ENCODE measurements around the gene PPM1E.

PPM1E gene

DNA sequence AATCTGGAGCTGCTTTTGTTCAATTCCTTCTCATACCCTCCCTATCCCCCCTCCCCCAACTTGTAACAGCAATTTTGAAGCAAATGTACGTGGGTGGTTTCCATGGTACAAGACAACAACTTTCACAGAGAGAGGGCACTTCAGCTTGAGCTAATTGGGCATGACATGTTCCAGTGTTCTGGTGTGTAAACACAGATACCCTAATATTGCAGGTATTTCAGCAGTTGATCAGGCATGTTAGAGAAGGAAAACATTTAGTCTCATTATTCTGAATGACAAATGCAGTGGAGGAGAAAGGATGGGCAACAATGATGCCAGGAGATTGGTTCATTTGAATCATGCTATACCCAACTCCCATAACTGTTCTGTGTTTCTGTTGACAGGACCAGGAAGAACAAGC is 213.5 kb downstream of the PPM1E start:
- Histone ChIP-seq H3K4me1 (peaks cover 9% of the 10 kb centered on the region), H3K4me3 (ENCODE audit: low read depth, low read length) (no peak overlapping the region), H3K36me3 (no peaks in the 10 kb centered on the region; the same call in none of the 2 replicates), H3K9me3 (no peaks in the 10 kb centered on the region), H3K27me3 (no peaks in the 10 kb centered on the region)
- TF ChIP-seq, protein P1, sequence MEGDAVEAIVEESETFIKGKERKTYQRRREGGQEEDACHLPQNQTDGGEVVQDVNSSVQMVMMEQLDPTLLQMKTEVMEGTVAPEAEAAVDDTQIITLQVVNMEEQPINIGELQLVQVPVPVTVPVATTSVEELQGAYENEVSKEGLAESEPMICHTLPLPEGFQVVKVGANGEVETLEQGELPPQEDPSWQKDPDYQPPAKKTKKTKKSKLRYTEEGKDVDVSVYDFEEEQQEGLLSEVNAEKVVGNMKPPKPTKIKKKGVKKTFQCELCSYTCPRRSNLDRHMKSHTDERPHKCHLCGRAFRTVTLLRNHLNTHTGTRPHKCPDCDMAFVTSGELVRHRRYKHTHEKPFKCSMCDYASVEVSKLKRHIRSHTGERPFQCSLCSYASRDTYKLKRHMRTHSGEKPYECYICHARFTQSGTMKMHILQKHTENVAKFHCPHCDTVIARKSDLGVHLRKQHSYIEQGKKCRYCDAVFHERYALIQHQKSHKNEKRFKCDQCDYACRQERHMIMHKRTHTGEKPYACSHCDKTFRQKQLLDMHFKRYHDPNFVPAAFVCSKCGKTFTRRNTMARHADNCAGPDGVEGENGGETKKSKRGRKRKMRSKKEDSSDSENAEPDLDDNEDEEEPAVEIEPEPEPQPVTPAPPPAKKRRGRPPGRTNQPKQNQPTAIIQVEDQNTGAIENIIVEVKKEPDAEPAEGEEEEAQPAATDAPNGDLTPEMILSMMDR (IDR thresholded peaks at IDR 0.05; ENCODE audit: low read depth, low read length), result no peak
- DNase-seq, result peak; percentile 37

DNA sequence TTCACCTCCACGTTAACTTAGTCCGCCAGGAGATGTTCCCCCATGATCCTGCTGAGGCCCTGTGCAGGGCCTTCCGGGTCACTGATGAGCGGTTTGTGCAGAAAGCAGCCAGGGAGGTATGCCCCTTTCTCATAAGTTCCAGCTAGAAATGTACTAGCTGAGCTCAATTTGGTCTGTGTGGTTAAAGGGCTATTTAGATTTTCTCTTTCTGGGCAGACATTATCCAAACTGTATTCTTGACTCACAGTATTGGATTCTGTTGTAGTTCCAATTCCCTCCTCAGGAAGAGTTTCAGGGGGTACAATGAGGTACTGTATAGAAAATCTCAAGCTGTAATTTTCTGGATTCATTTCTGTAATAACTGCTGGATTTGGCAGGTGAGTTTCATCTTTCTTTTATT is 214.0 kb downstream of the PPM1E start:
- TF ChIP-seq, protein P1 (IDR thresholded peaks at IDR 0.05; ENCODE audit: low read depth, low read length), result no peak

DNA sequence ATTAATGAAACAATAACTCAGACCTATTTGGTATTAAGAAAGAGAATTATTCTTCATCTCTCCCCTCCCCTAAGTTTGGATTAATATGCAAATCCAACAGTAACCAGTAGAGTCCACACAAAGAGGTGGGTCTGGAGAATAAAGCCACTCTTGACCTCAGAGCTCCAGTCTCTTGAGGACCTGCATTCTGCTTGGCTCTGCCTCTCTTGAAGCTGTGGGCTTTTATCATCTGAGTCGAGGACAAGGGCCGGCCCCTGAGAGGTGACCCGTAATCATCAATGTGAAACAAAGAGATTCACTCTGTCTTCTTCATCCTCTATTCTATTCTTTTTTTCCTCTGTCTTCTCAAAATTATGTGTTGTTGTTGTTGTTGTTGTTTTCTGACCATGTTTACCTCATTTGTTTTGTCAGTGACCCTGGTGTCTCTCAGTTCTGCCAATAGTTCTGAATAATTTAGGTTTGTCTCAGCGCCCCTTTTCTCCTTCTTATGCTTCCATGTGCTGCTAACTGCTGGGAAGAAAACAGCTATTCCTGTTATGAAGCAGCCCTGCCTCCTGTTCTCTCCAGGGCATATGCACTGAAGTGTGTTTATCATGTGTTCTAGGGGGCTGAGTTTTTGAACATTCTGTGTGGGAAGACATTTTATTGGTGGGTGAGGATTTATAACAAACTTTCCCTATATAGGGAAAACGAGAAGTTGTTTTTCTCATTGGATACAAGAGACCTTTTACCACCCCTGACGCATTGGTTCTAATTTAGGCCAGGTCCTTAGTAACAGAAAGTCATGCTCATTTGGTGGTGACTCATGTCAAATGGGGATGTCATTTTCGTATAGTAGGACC is 215.2 kb downstream of the PPM1E start:
- Histone ChIP-seq H3K9me3 (no peaks in the 10 kb centered on the region), H3K4me1 (peaks cover 9% of the 10 kb centered on the region), H3K4me3 (ENCODE audit: low read depth, low read length) (no peak overlapping the region), H3K27me3 (no peaks in the 10 kb centered on the region), H3K36me3 (no peaks in the 10 kb centered on the region; the same call in none of the 2 replicates)
- no peak for DNase-seq
- TF ChIP-seq, protein P1 (IDR thresholded peaks at IDR 0.05; ENCODE audit: low read depth, low read length), result no peak

More for the DNA sequence above, 214.0 kb downstream of the PPM1E start:
- no peaks in the 10 kb centered on the region for H3K9me3 ChIP-seq
- no peak for DNase-seq
- no peak overlapping the region for H3K4me3 ChIP-seq (ENCODE audit: low read depth, low read length)
- no peaks in the 10 kb centered on the region for H3K27me3 ChIP-seq
- peaks cover 9% of the 10 kb centered on the region for H3K4me1 ChIP-seq
- no peaks in the 10 kb centered on the region; the same call in none of the 2 replicates for H3K36me3 ChIP-seq

DNA sequence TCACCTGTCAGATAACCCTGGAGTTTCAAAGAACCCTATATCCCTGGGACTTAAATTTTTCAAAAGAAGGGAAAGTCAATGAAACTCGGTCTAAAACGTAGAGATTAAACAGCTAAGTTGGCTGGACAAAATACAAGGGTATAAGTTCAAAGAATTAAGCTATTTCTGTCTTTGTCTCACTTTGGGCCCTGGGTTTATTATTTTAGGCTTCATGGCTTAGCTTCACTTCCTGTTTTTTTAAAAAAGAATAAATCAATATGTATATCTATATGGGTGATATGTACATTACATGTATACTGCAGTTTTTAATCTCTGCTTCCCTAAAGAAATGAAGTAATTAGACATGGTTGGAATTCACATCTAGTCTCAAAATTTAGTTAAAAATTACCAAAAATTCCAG is 218.7 kb downstream of the PPM1E start:
- no peak for DNase-seq
- Histone ChIP-seq H3K27me3 (no peaks in the 10 kb centered on the region), H3K4me1 (peaks cover 9% of the 10 kb centered on the region), H3K36me3 (no peaks in the 10 kb centered on the region; the same call in 1 of the 2 replicates), H3K9me3 (no peaks in the 10 kb centered on the region), H3K4me3 (ENCODE audit: low read depth, low read length) (no peak overlapping the region)
- TF ChIP-seq, protein P1 (IDR thresholded peaks at IDR 0.05; ENCODE audit: low read depth, low read length), result no peak

DNA sequence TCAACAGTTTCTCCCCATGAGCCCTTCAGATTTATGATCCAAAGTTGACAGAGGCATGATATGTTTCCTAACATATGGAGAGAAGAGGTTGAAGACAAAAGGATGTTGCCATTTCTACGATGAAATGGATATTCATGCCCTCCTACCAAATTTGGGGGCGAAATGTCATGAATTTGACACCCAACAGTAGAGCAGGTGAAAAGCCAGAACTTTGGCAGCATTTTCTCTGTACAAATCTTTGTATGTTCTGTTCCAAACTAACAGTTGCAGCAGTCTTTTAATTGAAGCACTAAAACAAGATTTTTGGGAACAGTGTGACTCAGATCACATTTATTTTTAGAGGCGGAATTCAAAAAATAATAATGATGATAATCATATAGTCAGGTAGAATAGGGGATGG is 220.9 kb downstream of the PPM1E start:
- peaks cover 5% of the 10 kb centered on the region for H3K36me3 ChIP-seq
- no peaks in the 10 kb centered on the region for H3K4me1 ChIP-seq
- H3K4me3 ChIP-seq (ENCODE audit: low read depth, low read length), result no peak overlapping the region
- no peaks in the 10 kb centered on the region for H3K9me3 ChIP-seq
- no peak for DNase-seq
- TF ChIP-seq, protein P1 (IDR thresholded peaks at IDR 0.05; ENCODE audit: low read depth, low read length), result no peak
- no peaks in the 10 kb centered on the region for H3K27me3 ChIP-seq

Data from BE2C (cell line).